Jurkat, Clone E6-1 (cell line): Measurements from ENCODE around the gene FANCC.

ENCODE experiments used
- DNase-seq: peaks from one replicate; pipeline ENCODE4 v3.0.0-alpha.2; 2011; ENCODE audit warnings: low read depth, low spot score
- H3K4me3 ChIP-seq: 2 replicates; pipeline ENCODE4 v1.5.1; 2011; ENCODE audit warnings: mild to moderate bottlenecking, low read length, control low read depth, moderate library complexity

Gene FANCC

DNA sequence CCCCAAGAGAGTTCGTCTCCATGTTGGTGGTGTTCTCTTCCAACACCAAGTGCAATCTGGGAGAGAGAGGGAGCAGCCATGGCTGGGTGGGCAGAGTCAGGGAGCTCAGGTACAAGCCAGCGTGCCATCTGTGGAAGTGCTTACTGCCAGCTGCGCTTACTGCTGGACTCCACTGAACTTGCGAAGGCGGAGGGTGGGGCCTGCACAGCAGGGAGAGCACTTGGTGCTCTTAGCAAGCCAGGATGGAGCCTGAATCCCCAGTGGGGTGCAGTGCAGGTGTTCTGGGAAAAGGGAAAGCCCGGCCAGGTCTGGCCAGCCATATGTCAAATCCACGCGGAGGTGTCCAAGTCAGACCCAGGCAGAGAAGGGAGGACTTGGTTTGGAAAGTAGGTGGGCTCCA is 142.0 kb downstream of the FANCC start:
- no peak for DNase-seq
- no peak overlapping the region for H3K4me3 ChIP-seq

DNA sequence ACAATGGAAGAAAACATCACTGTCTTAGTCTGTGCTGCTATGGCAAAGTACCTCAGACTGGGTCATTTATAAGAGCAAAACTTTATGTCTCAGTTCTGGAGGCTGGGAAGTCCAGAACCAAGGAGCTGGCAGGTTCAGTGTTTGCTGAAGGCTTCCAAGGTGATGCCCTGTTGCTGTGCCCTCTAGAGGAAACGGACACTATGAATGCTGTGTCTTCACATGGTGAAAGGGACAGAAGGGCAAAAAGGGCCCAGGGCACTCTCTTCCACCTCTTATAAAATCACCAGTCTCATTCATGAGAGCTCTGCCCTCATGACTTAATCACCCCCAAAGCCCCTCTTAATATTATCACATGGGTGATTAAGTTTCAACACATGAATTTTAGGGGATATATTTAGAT is 143.5 kb downstream of the FANCC start:
- no peak for DNase-seq
- no peak overlapping the region for H3K4me3 ChIP-seq

DNA sequence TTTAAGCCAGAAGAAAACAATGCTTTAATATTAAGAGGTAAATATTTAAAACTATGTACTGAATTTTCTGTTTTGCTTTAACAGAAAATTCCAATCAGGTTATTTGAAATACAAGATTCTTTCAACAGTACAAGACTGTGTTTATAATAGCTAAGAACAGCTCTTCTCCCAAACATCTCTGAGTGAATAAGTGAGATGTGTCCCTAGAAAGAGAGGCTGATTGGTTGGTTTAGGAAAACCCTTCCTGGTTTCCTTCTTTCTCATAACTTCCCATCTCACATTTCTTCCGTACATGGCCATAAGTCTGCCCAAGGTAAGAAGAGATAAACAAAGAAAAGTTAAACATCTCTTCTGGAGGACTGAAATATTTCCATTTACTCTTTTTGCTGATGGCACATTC is 145.9 kb downstream of the FANCC start:
- DNase-seq: no peak
- no peak overlapping the region for H3K4me3 ChIP-seq

DNA sequence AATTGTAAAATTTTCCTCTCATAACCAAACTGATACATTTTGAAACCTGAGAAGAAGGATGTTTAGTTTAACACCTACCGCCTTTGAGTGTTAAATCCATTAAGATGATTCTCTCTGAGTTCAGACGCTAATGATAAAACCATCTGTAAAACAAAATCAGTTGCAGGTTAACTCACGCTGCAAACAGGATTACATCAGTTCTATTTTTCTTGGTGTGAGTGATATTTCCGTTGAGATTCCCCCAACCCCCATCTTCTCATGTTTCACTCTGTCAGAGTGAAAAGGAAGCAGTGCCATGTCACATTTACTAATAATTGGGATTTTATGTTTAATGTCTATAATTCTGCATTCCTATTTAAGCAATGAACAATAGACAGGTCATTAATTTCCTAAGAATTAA is 146.5 kb downstream of the FANCC start:
- peak; percentile 49 for DNase-seq
- no peak overlapping the region for H3K4me3 ChIP-seq

DNA sequence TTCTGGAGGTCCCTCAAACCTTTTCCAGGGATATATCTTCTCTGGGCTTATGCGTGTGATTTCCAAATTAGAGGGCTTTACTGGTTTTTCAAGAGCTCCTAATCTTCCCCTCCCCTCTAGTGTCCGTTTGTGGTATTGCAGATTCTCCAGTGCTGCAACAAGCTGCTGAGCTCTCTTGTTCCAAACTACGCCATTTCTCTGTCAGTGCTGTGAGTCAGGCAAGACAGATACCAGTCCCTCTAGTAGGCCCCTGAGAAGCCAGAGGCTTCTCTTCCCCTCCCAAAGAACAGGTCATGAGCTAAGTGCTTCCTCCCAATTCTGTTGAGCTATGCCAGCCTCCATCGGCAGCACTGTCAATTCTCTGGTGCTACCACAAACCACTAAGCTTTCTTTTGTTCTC is 149.5 kb downstream of the FANCC start:
- no peak overlapping the region for H3K4me3 ChIP-seq
- peak; percentile 84 for DNase-seq

GRCh38 chr9:95165004-95165403 is 152.5 kb downstream of the FANCC start:
- no peak for DNase-seq
- no peak overlapping the region for H3K4me3 ChIP-seq

- H3K4me3 ChIP-seq: no peak overlapping the region
- DNase-seq: no peak
These were observed 159.9 kb downstream of the FANCC start for GRCh38 chr9:95157481-95158151.

DNA sequence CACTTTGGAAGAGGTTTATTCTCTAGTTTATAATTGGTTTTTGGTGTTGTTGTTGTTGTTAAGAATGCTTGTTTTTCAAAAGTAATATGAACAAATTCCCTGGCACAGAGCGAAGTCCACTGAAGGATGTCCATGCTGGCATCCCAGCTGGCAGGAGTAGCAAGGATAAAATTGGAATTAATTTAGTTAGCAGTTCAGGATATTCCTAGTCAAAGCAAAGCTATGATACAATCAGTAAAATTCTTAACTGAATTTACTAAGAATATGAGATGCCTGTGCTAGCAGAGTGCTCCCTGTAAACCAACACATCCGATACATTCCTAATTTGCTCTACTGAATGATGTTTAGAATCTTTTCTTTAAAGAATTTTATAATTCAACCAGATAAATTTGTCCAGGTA is 161.4 kb downstream of the FANCC start:
- DNase-seq: no peak
- no peak overlapping the region for H3K4me3 ChIP-seq

DNA sequence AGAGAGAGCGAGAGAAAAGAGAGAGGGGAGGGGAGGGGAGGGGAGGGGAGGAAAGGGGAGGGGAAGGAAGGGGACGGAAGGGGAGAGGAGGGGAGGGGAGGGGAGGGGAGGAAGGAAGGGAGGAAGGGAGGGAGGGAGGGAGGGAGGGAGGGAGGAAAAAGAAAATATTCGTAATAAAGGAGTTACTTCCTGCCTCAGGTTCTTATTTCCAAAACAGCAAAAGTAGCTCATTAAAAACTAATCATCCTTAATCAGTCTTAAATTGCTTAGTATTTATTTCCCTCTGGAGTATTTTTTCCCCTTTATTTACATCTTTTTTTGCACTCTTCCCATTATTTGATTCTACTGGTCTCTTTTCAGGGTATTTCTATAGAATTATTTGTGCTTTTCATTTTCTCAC is 162.3 kb downstream of the FANCC start:
- H3K4me3 ChIP-seq: no peak overlapping the region
- DNase-seq: no peak

- no peak overlapping the region for H3K4me3 ChIP-seq
- DNase-seq: no peak
These were observed 166.6 kb downstream of the FANCC start for GRCh38 chr9:95150903-95151302.

DNA sequence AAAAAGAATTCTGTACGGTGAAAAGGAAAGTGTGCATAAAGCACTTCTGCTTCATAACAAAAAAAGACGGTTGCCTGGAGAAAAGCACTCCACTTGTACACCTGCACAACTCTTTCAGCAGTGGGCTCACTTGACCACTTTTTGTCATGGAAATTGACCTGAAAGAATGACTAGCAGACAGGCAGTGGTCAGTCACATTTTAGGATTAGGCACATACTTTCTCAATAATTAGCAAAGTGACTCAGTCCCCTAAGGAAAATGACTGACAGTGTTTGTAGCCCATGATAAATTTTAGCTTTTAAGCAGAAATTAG is 169.3 kb downstream of the FANCC start:
- H3K4me3 ChIP-seq: no peak overlapping the region
- no peak for DNase-seq

DNA sequence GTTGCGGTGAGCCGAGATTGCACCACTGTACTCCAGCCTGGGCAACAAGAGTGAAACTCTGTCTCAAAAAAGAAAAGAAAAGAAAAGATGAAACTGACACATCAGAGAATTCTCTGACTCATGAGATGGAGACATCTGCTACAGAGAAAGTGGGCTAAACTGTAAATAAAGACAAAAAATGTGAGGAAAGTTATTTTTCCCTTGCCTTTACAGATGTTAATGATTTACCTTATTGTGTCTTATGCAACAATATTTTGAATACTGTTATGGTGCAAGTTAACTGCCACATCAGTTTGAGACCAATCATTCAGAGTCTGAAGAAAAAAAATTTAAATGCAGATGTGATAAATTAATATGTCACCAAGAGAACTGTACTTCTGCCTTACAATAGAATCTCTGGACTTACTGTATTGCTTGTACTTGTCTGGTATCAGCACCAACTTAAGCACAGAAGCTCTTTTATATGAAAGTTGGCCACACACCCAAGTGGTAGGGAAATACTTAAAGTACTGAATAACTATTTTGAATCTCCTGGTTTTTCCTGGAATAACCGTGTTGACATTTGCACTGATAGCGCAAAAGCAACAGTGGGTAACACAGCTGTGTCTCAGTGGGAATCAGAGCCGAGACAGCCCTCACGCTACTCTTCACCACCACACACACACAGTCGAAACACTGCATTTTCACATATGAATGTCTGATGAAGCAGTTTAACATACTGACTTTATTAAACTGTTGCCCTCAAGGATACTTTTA is 169.9 kb downstream of the FANCC start:
- no peak for DNase-seq
- H3K4me3 ChIP-seq: no peak overlapping the region

GRCh38 chr9:95143591-95144561 is 173.6 kb downstream of the FANCC start:
- H3K4me3 ChIP-seq: no peak overlapping the region
- DNase-seq: no peak

- no peak overlapping the region for H3K4me3 ChIP-seq
- no peak for DNase-seq
These were observed 174.8 kb downstream of the FANCC start for GRCh38 chr9:95142728-95143127.

- no peak overlapping the region for H3K4me3 ChIP-seq
- no peak for DNase-seq
These were observed 175.2 kb downstream of the FANCC start for GRCh38 chr9:95142315-95142714.

DNA sequence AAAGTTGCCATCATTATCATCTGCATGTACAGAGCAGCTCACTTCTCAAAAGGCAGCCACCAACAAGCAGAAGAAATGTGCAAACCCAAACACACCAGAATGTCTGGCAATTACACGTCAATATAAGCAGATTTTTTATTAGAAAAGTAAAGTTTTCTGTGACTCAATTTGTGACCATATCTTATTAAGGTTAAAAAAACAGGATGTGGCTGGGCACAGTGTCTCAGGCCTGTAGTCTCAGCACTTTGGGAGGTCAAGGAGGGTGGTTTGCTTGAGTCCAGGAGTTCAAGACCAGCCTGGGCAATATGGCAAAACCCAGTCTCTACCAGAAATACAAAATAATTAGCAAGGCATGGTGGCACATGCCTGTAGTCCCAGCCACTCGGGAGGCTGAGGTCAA is 176.7 kb downstream of the FANCC start:
- H3K4me3 ChIP-seq: no peak overlapping the region
- DNase-seq: no peak

GRCh38 chr9:95139126-95139525 is 178.4 kb downstream of the FANCC start:
- DNase-seq: no peak
- no peak overlapping the region for H3K4me3 ChIP-seq

DNA sequence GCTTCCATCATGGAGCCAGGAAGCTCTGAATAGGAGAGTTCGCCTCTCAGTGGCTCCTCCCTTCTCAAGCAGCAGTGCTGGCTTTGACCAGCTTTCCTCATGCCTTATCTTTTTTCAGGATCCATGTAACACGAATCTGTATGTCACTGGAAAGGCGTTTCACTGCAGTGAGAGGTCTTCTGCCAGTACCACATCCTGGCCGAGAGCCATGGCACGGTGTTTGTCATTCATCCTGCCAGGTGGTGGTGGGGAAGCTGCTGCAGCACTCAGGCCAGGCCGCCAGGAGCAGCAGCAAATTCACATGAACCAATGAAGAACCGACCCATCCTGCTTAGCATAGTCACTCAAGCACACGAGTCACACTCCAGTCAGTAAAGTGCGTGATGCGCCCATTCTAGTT is 179.0 kb downstream of the FANCC start:
- DNase-seq: peak; percentile 12
- no peak overlapping the region for H3K4me3 ChIP-seq

DNA sequence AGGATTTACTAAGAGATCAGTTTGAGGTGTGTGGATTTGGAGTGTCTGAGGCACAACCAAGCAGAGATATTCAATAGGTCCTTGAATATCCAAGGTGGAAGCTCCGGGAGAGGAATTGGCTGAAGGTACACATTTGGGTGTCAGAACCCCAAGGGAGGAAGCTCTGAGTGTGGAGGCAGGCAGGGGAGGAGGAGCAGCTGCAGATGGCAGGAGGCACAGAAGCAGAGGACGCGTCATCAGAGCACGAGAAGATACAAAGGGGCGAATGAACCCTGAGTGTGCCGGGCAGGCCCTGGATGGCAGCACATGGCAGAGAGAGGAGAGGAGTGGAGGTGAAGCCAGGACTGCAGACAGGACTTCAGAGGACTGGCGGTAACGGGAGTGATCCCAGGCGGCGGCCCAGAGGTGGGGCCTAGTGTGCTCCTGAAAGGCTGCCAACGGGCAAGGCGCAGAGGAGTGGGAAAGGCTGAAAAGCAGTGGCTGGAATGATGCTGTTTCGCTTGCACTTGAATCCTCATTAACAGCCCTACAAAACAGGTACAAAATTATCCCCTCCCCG is 179.8 kb downstream of the FANCC start:
- no peak for DNase-seq
- H3K4me3 ChIP-seq: no peak overlapping the region

DNA sequence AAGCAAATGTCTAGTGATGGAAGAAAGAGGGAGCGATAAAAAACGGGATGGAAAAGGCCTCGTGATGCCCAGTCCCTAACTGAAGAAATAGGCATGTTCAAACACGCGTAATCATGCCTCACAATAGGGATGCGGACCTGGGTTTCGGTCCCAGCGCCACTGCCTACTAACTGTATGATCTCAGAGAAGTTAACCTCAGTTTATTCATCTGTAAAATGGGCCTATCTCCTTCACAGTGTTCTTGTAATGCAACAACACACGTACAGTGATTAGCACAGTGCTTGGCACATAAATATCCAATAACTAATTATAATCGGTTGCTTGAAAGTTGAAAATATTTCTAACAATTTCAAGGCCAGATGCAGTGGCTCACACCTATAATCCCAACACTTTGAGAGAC is 181.8 kb downstream of the FANCC start:
- no peak overlapping the region for H3K4me3 ChIP-seq
- no peak for DNase-seq
